ENCODE measurements around the gene ZNF644.
"Not testable (repeated sequence)": the region's sequence is repeated elsewhere in the genome, so short reads cannot be mapped to it uniquely, and the experiment has no call there.

DNA sequence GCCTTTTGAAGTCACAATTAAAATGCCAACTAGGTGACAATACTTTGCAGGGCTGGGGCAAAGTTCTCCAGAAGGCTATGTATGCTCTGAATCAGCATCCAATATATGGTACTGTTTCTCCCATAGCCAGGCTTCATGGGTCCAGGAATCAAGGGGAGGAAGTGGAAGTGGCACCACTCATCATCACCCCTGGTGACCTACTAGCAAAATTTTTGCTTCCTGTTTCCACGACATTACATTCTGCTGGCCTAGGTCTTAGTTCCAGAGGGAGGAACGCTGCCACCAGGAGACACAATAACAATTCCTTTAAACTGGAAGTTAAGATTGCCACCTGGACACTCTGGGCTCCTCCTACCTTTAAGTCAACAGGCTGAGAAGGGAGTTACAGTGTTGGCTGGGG is 22.9 kb upstream of the ZNF644 start:
- TF ChIP-seq CTCF, EZH2phosphoT487 (IDR thresholded peaks at IDR 0.05; ENCODE audit: low read length): not testable (repeated sequence)
